Activated CD8-positive, alpha-beta T cell treated with anti-CD3 and anti-CD28 coated beads for 36 hours (primary cell): ENCODE data around the gene UPF2. TPM values are rescaled to one million over a fixed set of nuclear protein-coding genes. Genes with fewer than 3 reads are reported as not detected.

Source experiments
- ATAC-seq: fragments of 200-7000 bp; cut with Tn5 transposase; one replicate; pipeline ENCODE4 v1.10.0; 2021; ENCODE audit warnings: mild to moderate bottlenecking, moderate library complexity
- CTCF ChIA-PET: fragments of 350-600 bp; sonication (Branson Sonifier 250); formaldehyde crosslinking; loops from one replicate; lab custom pipeline; 2021; ENCODE audit warnings: antibody characterized with exemption; lab: Charles Lee
- POLR2A ChIA-PET: fragments of 350-600 bp; sonication (Branson Sonifier 250); formaldehyde crosslinking; loops from one replicate; lab custom pipeline; 2021; ENCODE audit warnings: antibody characterized with exemption; lab: Charles Lee
- DNase-seq: peaks from one replicate; pipeline ENCODE4 v3.0.0-alpha.2; 2020
- H3K27ac Mint-ChIP-seq: one replicate; pipeline ENCODE4 v1.8.0; 2021; ENCODE audit warnings: mild to moderate bottlenecking, mixed read lengths
- H3K27me3 Mint-ChIP-seq: one replicate; pipeline ENCODE4 v1.8.0; 2021; ENCODE audit warnings: mixed read lengths
- H3K36me3 Mint-ChIP-seq: one replicate; pipeline ENCODE4 v1.8.0; 2021; ENCODE audit warnings: low read depth, mixed read lengths
- H3K4me1 Mint-ChIP-seq: one replicate; pipeline ENCODE4 v1.8.0; 2021; ENCODE audit warnings: low read depth, mixed read lengths
- H3K4me3 Mint-ChIP-seq: one replicate; pipeline ENCODE4 v1.8.0; 2021; ENCODE audit warnings: mild to moderate bottlenecking, moderate library complexity, mixed read lengths
- H3K9me3 Mint-ChIP-seq: one replicate; pipeline ENCODE4 v1.8.0; 2021; ENCODE audit warnings: mixed read lengths
- intact Hi-C: fragments of 100-400 bp; cut with micrococcal nuclease; formaldehyde crosslinking; loops from one replicate; pipeline ENCODE4 v1.10.0; 2022
- total RNA-seq, 2 experiments: library from RNA; stranded (reverse); gene quantifications; one replicate each; pipeline ENCODE4 v1.2.3, GENCODE V29; 2021
- TF ChIP-seq, protein P1 (sequence below): fragments of 200-600 bp; IDR thresholded peaks from one replicate; pipeline ENCODE4 v1.8.0; 2022; ENCODE audit warnings: antibody characterized with exemption, mild to moderate bottlenecking

The UPF2 gene
- total RNA-seq, 2 experiments from 2014 or later = 27.9 to 29.4 TPM

DNA sequence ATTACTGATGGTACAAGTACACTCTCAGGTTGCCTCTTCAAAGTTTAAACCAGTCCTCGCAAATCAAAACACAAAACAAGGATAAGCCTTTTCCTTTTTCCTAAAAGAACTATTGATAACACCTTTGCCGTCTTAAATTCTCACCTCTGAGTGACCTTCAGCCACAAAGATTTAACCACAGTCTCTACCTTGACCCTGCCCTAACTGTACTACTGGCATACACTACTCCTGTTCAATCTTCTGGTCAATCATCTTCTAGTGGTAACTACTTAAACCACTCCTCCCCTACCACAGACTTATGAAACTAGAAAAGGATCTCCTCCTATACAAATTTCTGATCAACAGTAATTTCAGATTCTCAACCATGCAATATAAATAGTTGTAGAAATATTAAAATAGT lies 15.1 kb downstream of the UPF2 start:
- Mint-ChIP-seq H3K9me3 (no peaks in the 10 kb centered on the region), H3K4me1 (peaks cover 47% of the 10 kb centered on the region), H3K36me3 (peaks cover 44% of the 10 kb centered on the region), H3K4me3 (no peak overlapping the region), H3K27me3 (no peaks in the 10 kb centered on the region), H3K27ac (no peak overlapping the region)
- TF ChIP-seq, protein P1, sequence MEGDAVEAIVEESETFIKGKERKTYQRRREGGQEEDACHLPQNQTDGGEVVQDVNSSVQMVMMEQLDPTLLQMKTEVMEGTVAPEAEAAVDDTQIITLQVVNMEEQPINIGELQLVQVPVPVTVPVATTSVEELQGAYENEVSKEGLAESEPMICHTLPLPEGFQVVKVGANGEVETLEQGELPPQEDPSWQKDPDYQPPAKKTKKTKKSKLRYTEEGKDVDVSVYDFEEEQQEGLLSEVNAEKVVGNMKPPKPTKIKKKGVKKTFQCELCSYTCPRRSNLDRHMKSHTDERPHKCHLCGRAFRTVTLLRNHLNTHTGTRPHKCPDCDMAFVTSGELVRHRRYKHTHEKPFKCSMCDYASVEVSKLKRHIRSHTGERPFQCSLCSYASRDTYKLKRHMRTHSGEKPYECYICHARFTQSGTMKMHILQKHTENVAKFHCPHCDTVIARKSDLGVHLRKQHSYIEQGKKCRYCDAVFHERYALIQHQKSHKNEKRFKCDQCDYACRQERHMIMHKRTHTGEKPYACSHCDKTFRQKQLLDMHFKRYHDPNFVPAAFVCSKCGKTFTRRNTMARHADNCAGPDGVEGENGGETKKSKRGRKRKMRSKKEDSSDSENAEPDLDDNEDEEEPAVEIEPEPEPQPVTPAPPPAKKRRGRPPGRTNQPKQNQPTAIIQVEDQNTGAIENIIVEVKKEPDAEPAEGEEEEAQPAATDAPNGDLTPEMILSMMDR = no peak
- intact Hi-C loops = no loop called here
- DNase-seq (no peak), ATAC-seq (no peak)
- CTCF ChIA-PET = no interaction called here
- POLR2A ChIA-PET = interaction anchor here (0.6 kb wide), 2 partner anchors 56 to 162 kb away, joined by 3 to 4 read pairs; no protein-coding TSS in a partner anchor

DNA sequence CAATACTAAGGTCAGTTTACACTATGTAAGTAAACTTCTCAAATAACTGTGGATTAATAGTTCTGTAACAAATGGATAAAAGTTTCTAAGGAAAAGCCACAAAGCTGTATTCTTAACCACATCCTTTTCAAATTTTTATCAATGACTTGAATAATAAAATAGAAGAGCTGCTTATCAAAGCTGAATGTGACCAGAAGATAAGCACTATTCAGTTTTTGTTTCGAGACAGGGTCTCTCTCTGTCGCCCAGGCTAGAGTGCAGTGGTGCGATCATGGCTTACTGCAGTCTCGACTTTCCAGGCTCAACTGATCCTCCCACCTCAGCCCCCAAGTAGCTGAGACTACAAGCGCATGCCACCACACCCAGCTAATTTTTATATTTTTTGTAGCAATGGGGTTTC lies 17.0 kb downstream of the UPF2 start:
- intact Hi-C loops = no loop called here
- peaks cover 43% of the 10 kb centered on the region for H3K4me1 Mint-ChIP-seq
- no peaks in the 10 kb centered on the region for H3K9me3 Mint-ChIP-seq
- ATAC-seq (no peak), DNase-seq (no peak)
- no peaks in the 10 kb centered on the region for H3K27me3 Mint-ChIP-seq
- ChIA-PET POLR2A (no interaction called here), CTCF (interaction anchor here (0.6 to 1.8 kb wide), 6 partner anchors 8 to 206 kb away, joined by 3 to 7 read pairs (median 4); no protein-coding TSS in a partner anchor)
- no peak overlapping the region for H3K27ac Mint-ChIP-seq
- TF ChIP-seq, protein P1 = no peak
- H3K36me3 Mint-ChIP-seq = peaks cover 35% of the 10 kb centered on the region
- H3K4me3 Mint-ChIP-seq = no peak overlapping the region

DNA sequence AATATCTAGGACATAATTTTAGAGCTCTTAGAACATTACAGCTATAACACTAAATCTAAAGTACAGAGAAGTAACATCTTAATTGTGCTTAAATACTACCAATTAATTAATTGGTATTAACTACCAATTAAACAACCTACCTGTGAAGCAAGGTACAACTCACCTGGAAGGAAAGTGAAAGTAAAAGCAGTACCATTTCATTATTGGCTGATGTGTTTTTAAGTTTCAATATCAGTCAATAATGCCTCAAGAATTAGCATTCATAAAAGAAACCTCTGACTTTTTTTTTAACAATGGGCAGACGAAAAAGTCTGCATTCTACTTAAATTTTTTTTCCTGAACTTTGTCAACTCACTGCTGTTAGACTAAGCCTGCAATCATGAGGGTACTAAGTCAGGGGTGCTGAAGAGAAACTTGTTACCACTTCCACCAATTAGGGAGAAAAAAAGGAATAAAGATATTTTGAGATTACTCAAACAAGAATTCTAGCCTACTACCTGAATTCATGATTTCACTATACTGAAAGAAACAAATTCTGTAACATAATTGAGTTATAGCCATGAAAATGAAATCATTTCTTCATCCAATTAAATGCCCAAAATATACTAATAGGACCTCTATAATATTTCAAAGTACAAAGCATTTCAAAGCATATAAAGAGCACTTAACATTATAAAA lies 19.9 kb downstream of the UPF2 start:
- Mint-ChIP-seq H3K36me3 (peaks cover 14% of the 10 kb centered on the region), H3K27me3 (no peaks in the 10 kb centered on the region), H3K9me3 (no peaks in the 10 kb centered on the region), H3K27ac (peak overlapping the region; percentile 75), H3K4me1 (peaks cover 38% of the 10 kb centered on the region), H3K4me3 (no peak overlapping the region)
- intact Hi-C loops = no loop called here
- peak; percentile 51 for ATAC-seq
- DNase-seq = no peak
- POLR2A ChIA-PET = no interaction called here
- TF ChIP-seq, protein P1 = no peak
- CTCF ChIA-PET = no interaction called here

DNA sequence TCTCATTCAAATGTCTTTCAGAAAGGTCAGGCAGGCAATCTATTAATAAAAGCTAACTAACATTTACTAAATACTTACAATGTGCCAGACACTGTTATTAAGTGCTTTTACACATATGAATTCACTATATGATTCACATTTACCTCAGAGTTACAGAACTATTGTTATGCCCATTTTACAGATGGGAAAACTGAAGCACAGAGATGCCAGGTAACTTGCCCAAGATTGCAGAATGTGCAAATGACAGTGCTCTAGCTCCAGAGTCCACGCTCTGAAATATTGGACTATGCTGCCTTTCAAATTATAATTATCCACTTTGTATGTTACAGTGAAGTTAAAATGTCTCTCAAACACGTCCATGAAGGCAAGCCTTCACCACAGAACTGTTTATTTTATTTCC lies 22.0 kb downstream of the UPF2 start:
- no peak overlapping the region for H3K27ac Mint-ChIP-seq
- CTCF ChIA-PET = no interaction called here
- peaks cover 5% of the 10 kb centered on the region for H3K36me3 Mint-ChIP-seq
- H3K27me3 Mint-ChIP-seq = no peaks in the 10 kb centered on the region
- ATAC-seq (no peak), DNase-seq (no peak)
- H3K4me1 Mint-ChIP-seq = peaks cover 23% of the 10 kb centered on the region
- H3K4me3 Mint-ChIP-seq = no peak overlapping the region
- POLR2A ChIA-PET = no interaction called here
- H3K9me3 Mint-ChIP-seq = no peaks in the 10 kb centered on the region
- TF ChIP-seq, protein P1 = no peak
- intact Hi-C loops = no loop called here

DNA sequence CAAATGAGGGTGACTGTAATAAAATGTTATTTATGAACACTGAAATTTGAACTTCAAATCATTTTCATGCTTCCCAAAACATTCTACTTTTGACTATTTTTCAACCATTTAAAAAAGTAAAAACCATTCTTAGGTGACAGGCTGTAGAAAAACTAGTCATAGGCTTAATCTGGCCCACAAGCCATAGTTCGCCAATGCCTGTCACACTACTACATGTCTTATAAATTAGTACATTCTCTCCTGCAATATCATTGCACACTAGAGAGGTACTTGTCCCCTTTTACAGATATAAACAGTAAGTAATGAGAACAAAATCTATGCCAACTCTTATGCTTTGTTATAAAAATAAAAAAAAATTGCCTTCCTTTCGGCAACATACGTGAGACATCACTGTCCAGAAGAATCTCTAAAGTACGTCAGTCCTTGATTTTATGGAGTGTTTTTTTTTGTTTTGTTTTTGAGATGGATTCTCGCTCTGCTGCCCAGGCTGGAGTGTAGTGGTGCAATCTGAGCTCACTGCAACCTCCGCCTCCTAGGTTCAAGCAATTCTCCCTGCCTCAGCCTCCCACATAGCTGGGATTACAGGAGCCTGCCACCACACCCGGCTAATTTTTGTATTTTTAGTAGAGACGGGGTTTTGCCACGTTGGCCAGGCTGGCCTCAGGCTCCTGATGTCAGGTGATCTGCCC lies 23.2 kb downstream of the UPF2 start:
- intact Hi-C loops = no loop called here
- Mint-ChIP-seq H3K4me3 (no peak overlapping the region), H3K9me3 (no peaks in the 10 kb centered on the region), H3K27ac (no peak overlapping the region), H3K27me3 (no peaks in the 10 kb centered on the region), H3K36me3 (peaks cover 2% of the 10 kb centered on the region), H3K4me1 (peaks cover 25% of the 10 kb centered on the region)
- ATAC-seq = no peak
- no peak for DNase-seq
- ChIA-PET CTCF (no interaction called here), POLR2A (no interaction called here)
- TF ChIP-seq, protein P1 = no peak
